Bronchus fibroblast of lung (primary cell): ENCODE data around the gene MIX23. TPM values are rescaled to one million over a fixed set of nuclear protein-coding genes. Genes with fewer than 3 reads are reported as not detected.

Experiments
- total RNA-seq: library from RNA; depleted of rRNA; stranded (reverse); fragments of >200 nt; gene quantifications from 2 replicates; pipeline ENCODE4 v1.2.3, GENCODE V29; 2015

Gene MIX23
- total RNA-seq, result 29.4 and 33.6 TPM in 2 replicates

GRCh38 chr3:122382888-122383666 lies at the start of gene MIX23:
Gene MIX23 (minus strand): TSS chr3:122383231. CDS start chr3:122383224, 7 bp downstream.

GRCh38 chr3:122415762-122416654 lies 33.0 kb upstream of the MIX23 start, which contains the start of gene WDR5B:
Gene WDR5B (minus strand): TSS chr3:122416062. CDS start chr3:122415528, 534 bp downstream.

GRCh38 chr3:122383771-122384697 lies 1.0 kb upstream of the MIX23 start, which contains the start of gene FAM162A:
Gene FAM162A (plus strand): TSS chr3:122384182. CDS start chr3:122384266, 84 bp downstream.

GRCh38 chr3:122324871-122325323 lies 58.1 kb downstream of the MIX23 start, which contains the start of gene CSTA:
Gene CSTA (plus strand): TSS chr3:122325248. CDS start chr3:122325293, 45 bp downstream.

Other genes with a start within 250 kb of the MIX23 start
- not detected in 2 replicates for gene CASR, start 199.6 kb downstream of the MIX23 start, total RNA-seq
- 1.0 TPM in 1 of 2 replicates, not detected in the other for gene CSTA, start 58.0 kb downstream of the MIX23 start, total RNA-seq
- gene FAM162A, start 951 bp upstream of the MIX23 start, total RNA-seq, result 15.3 and 15.5 TPM in 2 replicates
- 3.7 and 5.9 TPM in 2 replicates for gene WDR5B, start 32.8 kb upstream of the MIX23 start, total RNA-seq
- gene KPNA1, start 131.7 kb upstream of the MIX23 start, total RNA-seq, result 19.5 and 24.1 TPM in 2 replicates
- 8.9 and 9.8 TPM in 2 replicates for gene PARP9, start 181.1 kb upstream of the MIX23 start, total RNA-seq
- 11.1 and 12.6 TPM in 2 replicates for gene DTX3L, start 181.1 kb upstream of the MIX23 start, total RNA-seq
- under 0.01 and 0.15 TPM in 2 replicates for gene PARP15, start 194.4 kb upstream of the MIX23 start, total RNA-seq